WI38 (cell line): ENCODE data around the gene ELP4.
"Not testable (repeated sequence)": the region's sequence is repeated elsewhere in the genome, so short reads cannot be mapped to it uniquely, and the experiment has no call there.

Source experiments
- H3K4me3 ChIP-seq: 2 replicates; pipeline ENCODE4 v1.5.1; 2011; ENCODE audit warnings: low read depth, mild to moderate bottlenecking, control low read depth, low read length
- TF ChIP-seq, protein P1 (sequence below): IDR thresholded peaks from 2 replicates; pipeline ENCODE4 v1.5.1; 2012; ENCODE audit warnings: low read depth, mild to moderate bottlenecking, control low read depth, low read length

Gene ELP4

DNA sequence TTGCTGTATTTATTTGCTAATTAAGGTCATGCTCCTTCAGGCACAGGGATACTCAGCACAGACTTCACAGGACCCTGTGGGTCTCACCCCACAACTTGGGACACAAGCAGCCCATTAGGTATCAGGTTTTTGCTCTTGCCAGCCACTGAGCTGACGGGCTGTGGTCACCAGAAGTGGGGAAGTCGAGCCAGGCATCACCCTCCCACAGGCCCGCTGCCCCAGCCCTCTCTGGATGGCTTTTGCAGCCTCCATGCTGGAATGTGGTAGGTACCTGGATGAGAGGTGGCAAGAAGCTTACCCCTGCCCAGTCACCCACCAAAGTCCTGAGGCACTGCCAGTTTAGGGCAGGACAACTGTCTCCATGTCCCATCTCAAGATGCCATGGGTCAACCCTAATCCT is 213.2 kb downstream of the ELP4 start:
- TF ChIP-seq, protein P1, sequence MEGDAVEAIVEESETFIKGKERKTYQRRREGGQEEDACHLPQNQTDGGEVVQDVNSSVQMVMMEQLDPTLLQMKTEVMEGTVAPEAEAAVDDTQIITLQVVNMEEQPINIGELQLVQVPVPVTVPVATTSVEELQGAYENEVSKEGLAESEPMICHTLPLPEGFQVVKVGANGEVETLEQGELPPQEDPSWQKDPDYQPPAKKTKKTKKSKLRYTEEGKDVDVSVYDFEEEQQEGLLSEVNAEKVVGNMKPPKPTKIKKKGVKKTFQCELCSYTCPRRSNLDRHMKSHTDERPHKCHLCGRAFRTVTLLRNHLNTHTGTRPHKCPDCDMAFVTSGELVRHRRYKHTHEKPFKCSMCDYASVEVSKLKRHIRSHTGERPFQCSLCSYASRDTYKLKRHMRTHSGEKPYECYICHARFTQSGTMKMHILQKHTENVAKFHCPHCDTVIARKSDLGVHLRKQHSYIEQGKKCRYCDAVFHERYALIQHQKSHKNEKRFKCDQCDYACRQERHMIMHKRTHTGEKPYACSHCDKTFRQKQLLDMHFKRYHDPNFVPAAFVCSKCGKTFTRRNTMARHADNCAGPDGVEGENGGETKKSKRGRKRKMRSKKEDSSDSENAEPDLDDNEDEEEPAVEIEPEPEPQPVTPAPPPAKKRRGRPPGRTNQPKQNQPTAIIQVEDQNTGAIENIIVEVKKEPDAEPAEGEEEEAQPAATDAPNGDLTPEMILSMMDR = no peak
- no peak overlapping the region for H3K4me3 ChIP-seq

DNA sequence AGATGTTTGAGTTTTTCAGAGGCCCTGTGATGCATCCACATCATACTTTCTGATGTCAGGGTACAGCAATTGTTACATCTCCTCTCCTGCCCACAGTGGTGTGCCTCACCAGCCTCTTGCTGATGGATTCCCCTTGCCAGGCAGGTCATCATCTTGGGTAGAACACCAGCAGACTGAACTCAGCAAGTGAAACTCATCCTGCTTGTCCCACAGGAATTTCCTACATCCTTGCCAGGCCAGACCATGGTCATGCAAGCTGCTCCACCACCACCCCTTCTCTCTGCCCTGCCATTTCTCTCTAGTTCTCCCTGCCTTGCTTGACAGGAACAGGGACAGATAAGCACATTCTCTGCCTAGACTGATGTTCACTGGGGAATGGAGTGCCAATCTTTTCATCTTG is 215.6 kb downstream of the ELP4 start:
- TF ChIP-seq, protein P1 = no peak
- H3K4me3 ChIP-seq = no peak overlapping the region

DNA sequence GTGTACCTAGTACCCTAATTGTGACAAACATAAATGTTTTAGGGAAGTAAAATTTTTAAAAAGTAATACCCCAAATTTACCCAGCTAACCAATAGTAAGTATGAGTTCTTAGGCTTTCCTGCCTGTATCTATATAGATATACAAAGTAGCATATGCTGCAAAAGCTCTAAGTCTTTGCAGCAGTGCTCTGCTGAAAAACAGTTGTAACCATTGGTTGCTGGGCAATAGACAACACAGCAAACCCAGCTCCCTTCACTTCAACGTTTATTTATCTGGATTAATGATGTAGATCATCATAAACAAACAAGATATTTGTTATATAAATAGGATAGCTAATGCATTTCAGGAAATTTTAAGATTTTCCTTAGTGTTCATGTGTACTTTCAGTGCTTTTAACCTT is 218.9 kb downstream of the ELP4 start:
- no peak overlapping the region for H3K4me3 ChIP-seq
- TF ChIP-seq, protein P1 = no peak

DNA sequence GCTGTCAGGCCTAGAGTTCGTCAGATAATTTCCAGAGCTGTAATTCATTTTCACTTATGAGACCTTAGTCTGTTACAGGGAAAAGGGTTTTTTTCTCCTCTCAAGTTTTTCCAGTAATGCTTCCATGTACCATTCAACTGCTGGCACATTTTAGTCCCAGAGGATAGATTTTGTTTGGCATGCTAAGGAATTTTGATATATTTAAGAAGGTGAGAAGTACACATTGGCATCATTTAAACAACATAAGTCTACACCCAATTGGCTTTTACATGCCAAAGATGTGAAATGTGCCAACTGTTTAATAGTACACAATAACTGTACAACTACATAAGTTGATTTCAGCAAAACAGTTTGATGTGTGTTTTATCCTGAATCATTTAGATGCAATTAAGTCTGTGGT is 230.6 kb downstream of the ELP4 start:
- TF ChIP-seq, protein P1 = no peak

DNA sequence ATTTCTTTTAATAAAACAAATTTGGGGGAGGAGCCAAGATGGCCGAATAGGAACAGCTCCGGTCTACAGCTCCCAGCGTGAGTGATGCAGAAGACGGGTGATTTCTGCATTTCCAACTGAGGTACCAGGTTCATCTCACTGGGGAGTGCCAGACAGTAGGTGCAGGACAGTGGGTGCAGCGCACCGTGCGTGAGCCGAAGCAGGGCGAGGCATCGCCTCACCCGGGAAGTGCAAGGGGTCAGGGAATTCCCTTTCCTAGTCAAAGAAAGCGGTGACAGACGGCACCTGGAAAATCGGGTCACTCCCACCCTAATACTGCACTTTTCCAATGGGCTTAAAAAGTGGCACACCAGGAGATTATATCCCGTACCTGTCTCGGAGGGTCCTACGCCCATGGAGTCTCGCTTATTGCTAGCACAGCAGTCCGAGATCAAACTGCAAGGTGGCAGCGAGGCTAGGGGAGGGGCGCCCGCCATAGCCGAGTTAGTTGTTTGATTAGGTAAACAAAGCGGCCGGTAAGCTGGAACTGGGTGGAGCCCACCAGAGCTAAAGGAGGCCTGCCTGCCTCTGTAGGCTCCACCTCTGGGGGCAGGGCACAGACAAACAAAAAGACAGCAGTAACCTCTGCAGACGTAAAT is 231.3 kb downstream of the ELP4 start:
- H3K4me3 ChIP-seq = not testable (repeated sequence)

More for the DNA sequence above, 230.6 kb downstream of the ELP4 start:
- H3K4me3 ChIP-seq = no peak overlapping the region

DNA sequence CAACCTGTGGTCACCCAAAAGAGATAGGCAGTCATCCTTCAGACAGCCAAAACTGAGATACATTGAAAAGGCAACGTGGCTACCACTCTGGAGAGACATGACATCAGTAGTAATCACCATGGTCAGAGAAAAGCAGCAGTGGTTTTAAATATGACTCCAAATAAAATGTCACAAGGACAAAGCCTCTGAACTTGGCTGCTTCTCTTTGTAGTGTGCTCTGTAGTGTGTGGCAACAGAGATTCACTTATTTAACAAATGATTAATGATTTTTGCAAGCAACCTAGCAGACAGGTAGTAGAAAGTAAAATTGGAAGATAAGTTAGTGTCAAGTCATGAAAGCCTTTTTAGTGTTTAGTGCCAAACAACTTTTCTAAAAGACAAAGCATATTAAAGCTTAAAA is 238.0 kb downstream of the ELP4 start:
- no peak overlapping the region for H3K4me3 ChIP-seq
- TF ChIP-seq, protein P1 = no peak

DNA sequence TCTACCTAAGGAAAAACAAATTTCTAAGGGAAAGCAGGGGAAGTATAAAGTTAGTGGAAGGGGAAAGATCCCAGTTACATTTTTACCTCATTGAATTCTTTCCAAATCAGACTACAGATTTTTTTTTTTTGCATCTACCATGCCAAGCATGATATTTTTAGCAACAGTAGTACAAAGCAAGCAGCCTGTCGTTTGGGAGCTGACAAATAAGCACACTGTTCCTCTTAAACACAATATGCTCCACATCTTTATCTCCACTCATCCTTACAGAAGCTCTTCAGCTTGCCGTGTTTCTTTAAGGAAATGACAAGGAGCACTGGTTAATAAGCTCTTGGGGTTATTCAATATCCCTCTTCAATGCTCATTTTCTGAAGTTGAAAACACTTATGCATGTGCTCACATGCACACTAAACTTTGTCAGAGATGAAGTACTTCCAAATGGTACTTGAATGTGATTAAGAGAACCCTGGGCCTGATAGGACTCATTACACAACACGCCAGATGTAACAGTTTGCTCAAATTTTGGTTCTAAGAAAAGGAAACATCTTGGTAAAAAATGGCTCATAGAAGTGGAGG is 247.8 kb downstream of the ELP4 start:
- H3K4me3 ChIP-seq = no peak overlapping the region
- TF ChIP-seq, protein P1 = no peak

DNA sequence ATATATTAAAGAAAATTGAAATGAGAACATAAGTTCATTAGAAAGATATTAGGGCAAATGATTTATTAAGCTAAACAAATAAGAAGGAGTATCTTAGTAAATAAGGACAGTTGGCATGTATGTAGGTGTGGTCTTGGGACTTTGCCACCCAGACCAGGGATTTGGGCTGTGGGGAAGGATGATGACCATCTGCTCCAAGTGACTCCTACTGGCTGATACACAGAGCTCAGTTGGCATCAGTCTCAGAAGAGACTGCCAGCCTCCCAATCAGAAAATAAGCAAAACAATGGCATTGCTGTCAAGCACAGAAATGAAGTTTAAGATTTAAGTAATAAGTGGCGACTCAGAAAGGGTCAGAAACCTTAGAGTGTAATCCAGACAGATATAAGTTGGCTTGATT is 252.1 kb downstream of the ELP4 start:
- H3K4me3 ChIP-seq = no peak overlapping the region
- TF ChIP-seq, protein P1 = no peak
